ENCODE results near the gene PGA3.
"Not testable (repeated sequence)": the region's sequence is repeated elsewhere in the genome, so short reads cannot be mapped to it uniquely, and the experiment has no call there.

- not testable (repeated sequence) for TF ChIP-seq NRF1 (IDR thresholded peaks at IDR 0.05; ENCODE audit: low read depth, low read length); CTCF (IDR thresholded peaks at IDR 0.05); NFIC (IDR thresholded peaks at IDR 0.05; ENCODE audit: borderline replicate concordance); POLR2AphosphoS5 (IDR thresholded peaks at IDR 0.05; ENCODE audit: low read depth, low read length); JUND (IDR thresholded peaks at IDR 0.05); FOSL2 (IDR thresholded peaks at IDR 0.05; ENCODE audit: borderline replicate concordance, low read depth); YY1 (IDR thresholded peaks at IDR 0.05; ENCODE audit: low read depth); IRF3 (IDR thresholded peaks at IDR 0.05; ENCODE audit: low read depth, low read length); USF2 (IDR thresholded peaks at IDR 0.05; ENCODE audit: borderline replicate concordance, low read depth, low read length); TCF12 (IDR thresholded peaks at IDR 0.05); EZH2phosphoT487 (IDR thresholded peaks at IDR 0.05; ENCODE audit: borderline replicate concordance, low read depth); EP300 (IDR thresholded peaks at IDR 0.05; ENCODE audit: borderline replicate concordance in 1 of 2, low read depth in 1 of 2, low read length in 1 of 2); RFX5 (IDR thresholded peaks at IDR 0.05; ENCODE audit: low read length)
Observed at GRCh38 chr11:61204502-61205059, 1.3 kb downstream of the PGA3 start.
